HepG2 (cell line): ENCODE measurements around the gene ARHGAP36.

Source experiments
- ASH2L ChIP-seq: fragments of 300-600, 200-600 bp; sonication (generic); IDR thresholded peaks from 2 replicates; pipeline ENCODE4 v1.7.0; 2017; ENCODE audit warnings: low read depth, mild to moderate bottlenecking, moderate library complexity, mixed read lengths, low read length; ENCODE audit not compliant: insufficient read length
- FOXA1 ChIP-seq, 2 experiments: fragments of 450-650 bp in 1 of 2; sonication (generic) in 1 of 2; formaldehyde crosslinking in 1 of 2; IDR thresholded peaks; 2 replicates each; pipeline versions ENCODE4 v1.4.0 to v1.6.1; 2016 to 2020; ENCODE audit warnings: missing genetic modification reagents in 1 of 2
- JARID2 ChIP-seq: sonication (generic); formaldehyde crosslinking; IDR thresholded peaks from 2 replicates; pipeline ENCODE4 v1.8.1; 2023; ENCODE audit warnings: missing genetic modification reagents, inconsistent platforms; ENCODE audit not compliant: insufficient replicate concordance
- PTBP1 ChIP-seq: fragments of 200-400 bp; formaldehyde crosslinking; IDR thresholded peaks from 2 replicates; pipeline ENCODE4 v1.6.1; 2018; ENCODE audit warnings: low read length, low read depth; ENCODE audit not compliant: poor library complexity, severe bottlenecking
- RFX5 ChIP-seq: IDR thresholded peaks from 2 replicates; pipeline ENCODE4 v1.6.1; 2011; ENCODE audit warnings: low read depth, low read length, improper control_type of control experiment
- TBL1XR1 ChIP-seq: fragments of 150-350 bp; IDR thresholded peaks from 2 replicates; pipeline ENCODE4 v1.6.1; 2014; ENCODE audit warnings: borderline replicate concordance, low read length; ENCODE audit not compliant: partially characterized antibody
- TCF7L2 ChIP-seq: IDR thresholded peaks from 2 replicates; pipeline ENCODE4 v1.6.1; 2011; ENCODE audit warnings: mild to moderate bottlenecking, low read depth, low read length, moderate library complexity
- ZBTB10 ChIP-seq: sonication (generic); formaldehyde crosslinking; IDR thresholded peaks from 2 replicates; pipeline ENCODE4 v1.4.0; 2020; ENCODE audit warnings: missing genetic modification reagents, borderline replicate concordance
- ZNF207 ChIP-seq: fragments of 450-650 bp; IDR thresholded peaks from 2 replicates; pipeline ENCODE4 v1.6.1; 2016; ENCODE audit warnings: antibody characterized with exemption, borderline replicate concordance
- TF ChIP-seq, protein P1 (sequence below): sonication (generic); formaldehyde crosslinking; IDR thresholded peaks from 2 replicates; pipeline ENCODE4 v1.5.0; 2020; ENCODE audit warnings: mild to moderate bottlenecking, missing genetic modification reagents, moderate library complexity
- TF ChIP-seq, protein P2 (sequence below): sonication (generic); formaldehyde crosslinking; IDR thresholded peaks from 2 replicates; pipeline ENCODE4 v1.5.0; 2020; ENCODE audit warnings: missing genetic modification reagents

DNA sequence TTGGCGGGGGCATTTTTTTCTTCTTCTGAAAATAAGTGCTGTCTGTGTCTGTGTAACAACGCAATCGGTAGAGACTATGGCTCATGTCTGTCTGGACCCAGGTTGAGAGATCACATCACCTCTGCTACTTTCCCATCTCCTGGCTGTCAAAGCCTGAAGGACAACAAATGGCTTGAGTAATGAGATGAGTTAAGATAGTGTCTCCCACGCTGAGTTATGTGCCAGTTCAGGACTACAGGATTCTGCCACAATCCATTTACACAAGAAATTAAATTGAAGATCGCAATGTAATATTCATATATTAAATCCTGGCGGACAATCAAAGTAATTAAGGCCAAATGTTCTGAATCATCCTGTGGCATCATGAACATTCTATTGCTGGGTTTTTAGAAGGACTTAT, 16.5 kb upstream of the ARHGAP36 start:
- TF ChIP-seq PTBP1: no peak
- TF ChIP-seq TCF7L2: no peak
- no peak for TF ChIP-seq FOXA1 (IDR thresholded peaks at IDR 0.05)
- TF ChIP-seq FOXA1 (CRISPR knock-in tag; IDR thresholded peaks at IDR 0.05): no peak
- no peak for TF ChIP-seq TBL1XR1
- TF ChIP-seq, protein P1, sequence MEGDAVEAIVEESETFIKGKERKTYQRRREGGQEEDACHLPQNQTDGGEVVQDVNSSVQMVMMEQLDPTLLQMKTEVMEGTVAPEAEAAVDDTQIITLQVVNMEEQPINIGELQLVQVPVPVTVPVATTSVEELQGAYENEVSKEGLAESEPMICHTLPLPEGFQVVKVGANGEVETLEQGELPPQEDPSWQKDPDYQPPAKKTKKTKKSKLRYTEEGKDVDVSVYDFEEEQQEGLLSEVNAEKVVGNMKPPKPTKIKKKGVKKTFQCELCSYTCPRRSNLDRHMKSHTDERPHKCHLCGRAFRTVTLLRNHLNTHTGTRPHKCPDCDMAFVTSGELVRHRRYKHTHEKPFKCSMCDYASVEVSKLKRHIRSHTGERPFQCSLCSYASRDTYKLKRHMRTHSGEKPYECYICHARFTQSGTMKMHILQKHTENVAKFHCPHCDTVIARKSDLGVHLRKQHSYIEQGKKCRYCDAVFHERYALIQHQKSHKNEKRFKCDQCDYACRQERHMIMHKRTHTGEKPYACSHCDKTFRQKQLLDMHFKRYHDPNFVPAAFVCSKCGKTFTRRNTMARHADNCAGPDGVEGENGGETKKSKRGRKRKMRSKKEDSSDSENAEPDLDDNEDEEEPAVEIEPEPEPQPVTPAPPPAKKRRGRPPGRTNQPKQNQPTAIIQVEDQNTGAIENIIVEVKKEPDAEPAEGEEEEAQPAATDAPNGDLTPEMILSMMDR (CRISPR knock-in tag): no peak
- no peak for TF ChIP-seq JARID2
- TF ChIP-seq ZBTB10 (CRISPR knock-in tag): no peak
- TF ChIP-seq, protein P2, sequence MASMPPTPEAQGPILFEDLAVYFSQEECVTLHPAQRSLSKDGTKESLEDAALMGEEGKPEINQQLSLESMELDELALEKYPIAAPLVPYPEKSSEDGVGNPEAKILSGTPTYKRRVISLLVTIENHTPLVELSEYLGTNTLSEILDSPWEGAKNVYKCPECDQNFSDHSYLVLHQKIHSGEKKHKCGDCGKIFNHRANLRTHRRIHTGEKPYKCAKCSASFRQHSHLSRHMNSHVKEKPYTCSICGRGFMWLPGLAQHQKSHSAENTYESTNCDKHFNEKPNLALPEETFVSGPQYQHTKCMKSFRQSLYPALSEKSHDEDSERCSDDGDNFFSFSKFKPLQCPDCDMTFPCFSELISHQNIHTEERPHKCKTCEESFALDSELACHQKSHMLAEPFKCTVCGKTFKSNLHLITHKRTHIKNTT (CRISPR knock-in tag): no peak
- TF ChIP-seq RFX5: no peak
- TF ChIP-seq ASH2L: no peak
- no peak for TF ChIP-seq ZNF207
